HepG2 (cell line): ENCODE results near the gene ASB16. TPM values are rescaled to one million over a fixed set of nuclear protein-coding genes. Genes with fewer than 3 reads are reported as not detected.
A peak's percentile ranks its signal among the peaks of the same experiment; 100 is the strongest.

Experiments
- AGO1 ChIP-seq: fragments of 200-400 bp; formaldehyde crosslinking; IDR thresholded peaks from 2 replicates; pipeline ENCODE4 v1.6.1; 2017; ENCODE audit warnings: mild to moderate bottlenecking, low read depth, low read length, moderate library complexity; ENCODE audit not compliant: poor library complexity, severe bottlenecking
- AGO2 ChIP-seq: fragments of 200-400 bp; formaldehyde crosslinking; optimal IDR thresholded peaks from 2 replicates; pipeline ENCODE3; 2017; ENCODE audit warnings: mild to moderate bottlenecking, low read depth, low read length, moderate library complexity
- HOXA3 ChIP-seq: sonication (generic); formaldehyde crosslinking; IDR thresholded peaks from 2 replicates; pipeline ENCODE4 v1.5.0; 2020; ENCODE audit warnings: missing genetic modification reagents
- HOXA7 ChIP-seq: sonication (generic); formaldehyde crosslinking; IDR thresholded peaks from 2 replicates; pipeline ENCODE4 v1.8.1; 2022; ENCODE audit warnings: mild to moderate bottlenecking, missing genetic modification reagents, moderate library complexity
- RBFOX2 ChIP-seq: fragments of 200-400 bp; formaldehyde crosslinking; IDR thresholded peaks from 2 replicates; pipeline ENCODE4 v1.6.1; 2017; ENCODE audit warnings: low read depth, mild to moderate bottlenecking, low read length
- ZNF547 ChIP-seq: sonication (generic); formaldehyde crosslinking; IDR thresholded peaks from 2 replicates; pipeline ENCODE4 v1.5.1; 2020; ENCODE audit warnings: mild to moderate bottlenecking, missing genetic modification reagents
- ZNF768 ChIP-seq: sonication (generic); formaldehyde crosslinking; IDR thresholded peaks from 2 replicates; pipeline ENCODE4 v1.4.0; 2020; ENCODE audit warnings: missing genetic modification reagents
- ZNF883 ChIP-seq: sonication (generic); formaldehyde crosslinking; IDR thresholded peaks from 2 replicates; pipeline ENCODE4 v1.5.1; 2020; ENCODE audit warnings: mild to moderate bottlenecking, missing genetic modification reagents; ENCODE audit errors: not compliant biosample characterization
- ZSCAN20 ChIP-seq: sonication (generic); formaldehyde crosslinking; IDR thresholded peaks from 2 replicates; pipeline ENCODE4 v1.4.0; 2020; ENCODE audit warnings: missing genetic modification reagents, mild to moderate bottlenecking, borderline replicate concordance
- polyA plus RNA-seq, 8 experiments: library from polyadenylated mRNA; depleted of rRNA in 3 of 8; stranded (reverse) in 7 of 8; unstranded in 1 of 8; fragments of >200 nt; fragmentation: Illumina TruSeq in 4 of 8; extraction: Trizol in 4 of 8; gene quantifications; 2 replicates each; pipeline versions ENCODE4 v1.2.1 to v1.2.3, GENCODE V29; 2011 to 2016; ENCODE audit warnings: low read depth in 4 of 8, missing spikeins in 1 of 8, mixed read lengths in 1 of 8; ENCODE audit not compliant: insufficient read depth in 1 of 8
- total RNA-seq, 5 experiments: library from RNA; depleted of rRNA; stranded (reverse); fragments of >200 nt; fragmentation: Illumina TruSeq; extraction: Trizol; gene quantifications; 2 replicates each; pipeline ENCODE4 v1.2.3, GENCODE V29; 2016; ENCODE audit warnings: low read depth in 1 of 5
- TF ChIP-seq, protein P1 (sequence below): sonication (generic); formaldehyde crosslinking; IDR thresholded peaks from 2 replicates; pipeline ENCODE4 v1.5.0; 2020; ENCODE audit warnings: mild to moderate bottlenecking, missing genetic modification reagents, moderate library complexity
- TF ChIP-seq, protein P2 (sequence below): sonication (generic); formaldehyde crosslinking; IDR thresholded peaks from 2 replicates; pipeline ENCODE4 v1.4.0; 2020; ENCODE audit warnings: missing genetic modification reagents
- TF ChIP-seq, protein P3 (sequence below): sonication (generic); formaldehyde crosslinking; conservative IDR thresholded peaks from 2 replicates; pipeline ENCODE4 v1.8.1; 2023; ENCODE audit warnings: missing genetic modification reagents

The ASB16 gene
- total and polyA plus RNA-seq, 2 of the 13 experiments (the other 11 are each of a cell fraction or from before 2014, with no cell fraction given), result 0.07 TPM; not detected in 1

DNA sequence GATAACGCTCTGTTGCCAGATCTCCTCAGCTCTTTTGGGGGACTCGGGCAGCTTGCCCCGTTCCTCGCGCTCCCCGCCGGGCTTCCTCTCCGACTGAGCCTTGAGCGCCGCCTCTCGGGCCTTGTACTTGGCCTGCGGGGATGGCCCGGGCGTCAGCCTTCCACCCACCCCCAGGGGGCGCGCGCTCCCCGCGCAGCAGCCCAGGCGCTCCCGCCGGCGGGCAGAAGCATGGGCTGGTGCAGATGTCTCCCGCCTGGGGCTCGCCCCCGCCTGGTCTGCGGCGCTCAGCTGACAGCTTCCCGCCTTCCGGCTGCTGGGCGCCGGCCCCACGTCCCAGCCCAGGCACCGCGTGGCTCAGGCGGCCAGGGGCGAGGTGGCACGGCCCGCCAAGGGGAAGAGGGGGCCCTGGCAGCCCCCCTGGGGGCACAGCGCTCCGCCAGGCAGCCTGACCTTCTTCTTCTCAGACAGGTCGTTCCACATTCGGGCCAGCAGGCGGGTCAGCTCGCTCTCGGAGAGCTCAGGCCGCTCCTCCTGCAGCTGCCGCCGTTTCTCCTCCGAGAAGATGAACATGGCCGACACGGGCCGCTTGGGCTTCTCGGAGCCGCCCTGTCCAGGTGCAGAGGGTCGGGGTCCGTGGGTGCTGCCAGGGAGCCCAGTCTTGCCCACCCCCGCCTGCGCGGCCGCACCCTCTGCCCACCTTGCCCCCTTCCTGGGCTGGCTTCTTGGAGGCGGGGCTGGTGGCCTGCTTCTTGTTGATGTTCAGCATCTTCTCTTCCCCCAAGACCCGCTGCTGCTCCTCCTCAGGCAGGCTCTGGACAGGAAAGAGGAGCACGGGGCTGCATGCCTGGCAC is 40.1 kb downstream of the ASB16 start (continued):
- no peak for TF ChIP-seq AGO1
- peak; percentile 58 for TF ChIP-seq RBFOX2
- no peak for TF ChIP-seq ZSCAN20 (CRISPR knock-in tag)
- TF ChIP-seq HOXA7 (CRISPR knock-in tag), result no peak
- TF ChIP-seq, protein P1, sequence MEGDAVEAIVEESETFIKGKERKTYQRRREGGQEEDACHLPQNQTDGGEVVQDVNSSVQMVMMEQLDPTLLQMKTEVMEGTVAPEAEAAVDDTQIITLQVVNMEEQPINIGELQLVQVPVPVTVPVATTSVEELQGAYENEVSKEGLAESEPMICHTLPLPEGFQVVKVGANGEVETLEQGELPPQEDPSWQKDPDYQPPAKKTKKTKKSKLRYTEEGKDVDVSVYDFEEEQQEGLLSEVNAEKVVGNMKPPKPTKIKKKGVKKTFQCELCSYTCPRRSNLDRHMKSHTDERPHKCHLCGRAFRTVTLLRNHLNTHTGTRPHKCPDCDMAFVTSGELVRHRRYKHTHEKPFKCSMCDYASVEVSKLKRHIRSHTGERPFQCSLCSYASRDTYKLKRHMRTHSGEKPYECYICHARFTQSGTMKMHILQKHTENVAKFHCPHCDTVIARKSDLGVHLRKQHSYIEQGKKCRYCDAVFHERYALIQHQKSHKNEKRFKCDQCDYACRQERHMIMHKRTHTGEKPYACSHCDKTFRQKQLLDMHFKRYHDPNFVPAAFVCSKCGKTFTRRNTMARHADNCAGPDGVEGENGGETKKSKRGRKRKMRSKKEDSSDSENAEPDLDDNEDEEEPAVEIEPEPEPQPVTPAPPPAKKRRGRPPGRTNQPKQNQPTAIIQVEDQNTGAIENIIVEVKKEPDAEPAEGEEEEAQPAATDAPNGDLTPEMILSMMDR (CRISPR knock-in tag), result peak; percentile 51
- peak; percentile 90 for TF ChIP-seq AGO2
- peak; percentile 12; the same call in 1 of the 2 replicates for TF ChIP-seq ZNF768
- TF ChIP-seq ZNF883 (CRISPR knock-in tag), result peak; percentile 52
- peak; percentile 45; the same call in 1 of the 2 replicates for TF ChIP-seq HOXA3
- TF ChIP-seq ZNF547 (CRISPR knock-in tag), result 0 out of 2 replicates have a peak, but pooled peaks have one; percentile 25
- TF ChIP-seq, protein P2, sequence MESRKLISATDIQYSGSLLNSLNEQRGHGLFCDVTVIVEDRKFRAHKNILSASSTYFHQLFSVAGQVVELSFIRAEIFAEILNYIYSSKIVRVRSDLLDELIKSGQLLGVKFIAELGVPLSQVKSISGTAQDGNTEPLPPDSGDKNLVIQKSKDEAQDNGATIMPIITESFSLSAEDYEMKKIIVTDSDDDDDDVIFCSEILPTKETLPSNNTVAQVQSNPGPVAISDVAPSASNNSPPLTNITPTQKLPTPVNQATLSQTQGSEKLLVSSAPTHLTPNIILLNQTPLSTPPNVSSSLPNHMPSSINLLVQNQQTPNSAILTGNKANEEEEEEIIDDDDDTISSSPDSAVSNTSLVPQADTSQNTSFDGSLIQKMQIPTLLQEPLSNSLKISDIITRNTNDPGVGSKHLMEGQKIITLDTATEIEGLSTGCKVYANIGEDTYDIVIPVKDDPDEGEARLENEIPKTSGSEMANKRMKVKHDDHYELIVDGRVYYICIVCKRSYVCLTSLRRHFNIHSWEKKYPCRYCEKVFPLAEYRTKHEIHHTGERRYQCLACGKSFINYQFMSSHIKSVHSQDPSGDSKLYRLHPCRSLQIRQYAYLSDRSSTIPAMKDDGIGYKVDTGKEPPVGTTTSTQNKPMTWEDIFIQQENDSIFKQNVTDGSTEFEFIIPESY, result peak; percentile 99
- TF ChIP-seq, protein P3, sequence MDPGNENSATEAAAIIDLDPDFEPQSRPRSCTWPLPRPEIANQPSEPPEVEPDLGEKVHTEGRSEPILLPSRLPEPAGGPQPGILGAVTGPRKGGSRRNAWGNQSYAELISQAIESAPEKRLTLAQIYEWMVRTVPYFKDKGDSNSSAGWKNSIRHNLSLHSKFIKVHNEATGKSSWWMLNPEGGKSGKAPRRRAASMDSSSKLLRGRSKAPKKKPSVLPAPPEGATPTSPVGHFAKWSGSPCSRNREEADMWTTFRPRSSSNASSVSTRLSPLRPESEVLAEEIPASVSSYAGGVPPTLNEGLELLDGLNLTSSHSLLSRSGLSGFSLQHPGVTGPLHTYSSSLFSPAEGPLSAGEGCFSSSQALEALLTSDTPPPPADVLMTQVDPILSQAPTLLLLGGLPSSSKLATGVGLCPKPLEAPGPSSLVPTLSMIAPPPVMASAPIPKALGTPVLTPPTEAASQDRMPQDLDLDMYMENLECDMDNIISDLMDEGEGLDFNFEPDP (CRISPR knock-in tag), result no peak
